ENCODE measurements around the gene DBNDD2.
A peak's percentile ranks its signal among the peaks of the same experiment; 100 is the strongest.

The DBNDD2 gene

DNA sequence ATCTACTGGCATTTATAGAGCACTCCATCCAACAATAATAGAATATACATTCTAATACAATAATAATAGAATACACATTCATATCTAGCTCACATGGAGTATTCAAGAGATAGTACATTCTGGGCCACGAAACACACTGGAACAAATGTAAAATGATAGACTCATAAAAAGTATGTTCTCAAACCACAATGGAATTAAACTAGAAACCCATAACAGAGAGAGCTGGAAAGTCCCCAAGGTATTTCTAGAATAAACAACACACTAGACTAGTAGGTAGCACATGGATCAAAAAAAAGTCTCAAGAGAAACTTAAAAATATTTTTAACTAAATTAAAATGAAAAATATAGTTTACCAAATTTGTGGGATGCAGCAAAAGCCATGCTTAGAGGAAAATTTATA lies 20.8 kb upstream of the DBNDD2 start:
- no peak for DNase-seq

DNA sequence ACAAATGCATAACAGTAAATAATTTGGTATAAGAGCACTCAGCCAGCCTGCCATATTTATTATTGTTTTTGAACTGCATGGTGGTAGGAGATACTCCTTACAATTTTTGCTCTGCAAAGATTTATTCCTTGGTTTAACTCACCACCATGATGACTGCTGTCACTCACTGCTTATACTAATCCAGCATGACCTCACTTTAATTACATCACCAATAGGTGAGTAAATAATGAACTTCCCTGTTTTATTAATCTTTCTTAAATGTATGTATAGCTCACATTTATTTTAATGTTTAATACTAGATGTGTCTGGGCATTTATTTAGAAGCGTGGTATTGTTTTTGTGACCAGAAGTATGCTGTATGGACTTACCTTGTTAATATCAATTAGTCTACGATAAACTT lies 17.2 kb upstream of the DBNDD2 start:
- no peak for DNase-seq

DNA sequence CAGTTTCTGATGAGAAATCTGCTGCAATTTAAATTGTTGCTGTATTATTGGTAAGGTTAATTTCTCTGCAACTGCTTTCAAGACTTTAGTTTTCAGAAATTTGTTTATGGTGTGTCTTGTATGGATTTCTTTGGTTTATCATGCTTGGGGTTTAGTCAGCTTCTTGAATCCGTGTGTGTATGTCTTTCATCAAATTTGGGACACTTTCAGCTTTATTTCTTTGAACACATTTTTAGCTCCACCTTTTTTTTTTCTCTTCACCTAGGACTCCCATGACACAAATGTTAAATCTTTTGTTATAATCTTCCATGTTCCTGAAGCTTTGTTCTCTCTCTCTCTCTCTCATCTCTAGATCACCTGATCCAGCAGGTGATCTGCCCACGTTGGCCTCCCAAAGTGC lies 16.5 kb upstream of the DBNDD2 start:
- no peak for DNase-seq

DNA sequence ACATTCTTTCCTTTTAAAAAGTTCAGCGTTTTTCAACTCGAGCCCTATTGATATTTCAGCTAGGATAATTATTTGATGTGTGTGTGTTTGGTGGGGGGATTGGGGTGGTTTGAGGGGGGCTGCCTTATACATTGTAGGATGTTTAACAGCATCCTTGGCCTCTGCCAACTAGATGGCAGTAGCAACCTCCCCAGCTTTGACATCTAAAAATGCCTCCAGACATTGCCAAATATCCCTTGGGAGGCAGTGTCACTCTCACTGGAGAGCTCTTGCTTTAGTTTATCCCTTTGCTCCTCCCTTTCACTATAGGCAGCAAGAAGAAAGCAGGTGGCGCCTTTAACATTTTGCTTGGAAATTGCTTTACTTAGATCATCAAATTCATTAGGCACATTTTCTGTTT lies 15.4 kb upstream of the DBNDD2 start:
- peak in 1 of 2 donors; percentile 16 for DNase-seq

DNA sequence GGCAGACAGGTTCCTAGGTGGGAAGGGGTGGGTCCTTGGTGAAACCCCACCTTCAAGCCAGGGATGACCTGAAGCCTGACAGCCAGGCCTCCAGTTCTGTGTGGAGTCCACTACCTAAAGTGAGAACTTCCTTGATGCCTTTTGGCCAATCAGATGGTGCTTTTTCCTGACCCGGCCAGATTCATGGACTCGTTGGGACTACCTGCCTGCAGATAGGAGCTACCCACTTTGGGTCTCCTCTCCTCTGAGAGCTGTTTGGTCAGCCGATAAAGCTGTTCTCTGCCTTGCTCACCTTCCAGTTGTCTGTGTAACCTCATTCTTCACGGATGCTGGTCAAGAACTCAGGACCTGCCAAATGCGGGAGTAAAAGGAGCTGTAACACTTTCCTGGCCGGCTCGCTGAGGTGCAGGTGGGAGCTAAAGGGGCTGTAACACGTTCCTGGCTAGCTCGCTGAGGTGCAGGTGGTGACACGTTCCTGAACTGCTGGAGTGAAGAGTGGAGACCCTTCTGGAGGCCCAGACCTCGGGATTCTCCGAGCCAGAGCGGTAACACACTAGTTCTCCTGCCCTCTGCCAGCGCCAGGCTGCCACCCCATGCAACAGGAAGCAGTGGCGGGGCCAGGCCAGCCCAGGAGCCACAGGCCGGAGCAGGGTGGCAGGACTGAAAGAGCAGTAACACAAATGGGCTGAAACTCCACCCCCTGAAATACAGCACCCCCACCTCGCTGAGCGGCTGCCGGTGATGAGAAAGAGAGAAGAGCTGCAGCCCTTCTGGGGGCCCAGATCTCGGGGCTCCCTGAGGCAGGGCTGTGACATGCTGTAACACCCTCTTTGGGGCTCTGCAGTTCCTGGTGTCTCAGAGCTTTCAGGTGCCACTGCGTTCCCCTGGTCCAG lies 13.6 kb upstream of the DBNDD2 start:
- DNase-seq: no peak

DNA sequence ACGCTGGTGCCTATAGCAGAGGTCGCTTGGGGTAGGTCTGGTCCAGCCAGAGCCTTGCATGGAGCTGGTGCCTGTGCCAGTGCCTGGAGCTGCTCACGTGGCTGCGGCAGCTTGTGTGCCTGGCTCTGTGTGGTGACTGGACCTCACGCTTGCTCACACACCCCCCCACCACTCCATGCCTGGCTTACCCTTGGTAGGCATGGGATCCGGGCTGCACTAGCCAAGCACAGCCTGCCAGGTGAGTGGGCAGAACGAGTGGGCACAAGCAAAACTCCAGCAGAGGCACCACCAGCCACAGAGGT lies 13.0 kb upstream of the DBNDD2 start:
- no peak for DNase-seq

DNA sequence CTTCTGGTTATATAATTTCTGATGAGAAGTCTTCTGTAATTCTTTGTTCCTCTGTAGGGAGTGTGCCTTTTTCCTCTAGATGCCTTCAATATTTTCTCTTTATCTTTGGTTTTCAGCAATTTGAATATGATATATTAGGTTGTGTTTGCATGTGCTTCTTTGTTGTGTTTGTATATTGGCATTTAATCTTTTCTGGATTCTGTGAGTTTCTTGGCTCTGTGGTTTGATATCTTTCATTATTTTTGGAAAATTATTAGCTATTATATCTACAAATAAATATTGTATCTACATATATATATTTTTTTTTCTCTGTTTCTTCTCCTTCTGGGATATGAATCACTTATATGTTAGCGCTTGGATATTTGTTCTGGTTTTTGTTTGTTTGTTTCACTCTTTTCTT lies 9.1 kb upstream of the DBNDD2 start:
- DNase-seq: no peak

DNA sequence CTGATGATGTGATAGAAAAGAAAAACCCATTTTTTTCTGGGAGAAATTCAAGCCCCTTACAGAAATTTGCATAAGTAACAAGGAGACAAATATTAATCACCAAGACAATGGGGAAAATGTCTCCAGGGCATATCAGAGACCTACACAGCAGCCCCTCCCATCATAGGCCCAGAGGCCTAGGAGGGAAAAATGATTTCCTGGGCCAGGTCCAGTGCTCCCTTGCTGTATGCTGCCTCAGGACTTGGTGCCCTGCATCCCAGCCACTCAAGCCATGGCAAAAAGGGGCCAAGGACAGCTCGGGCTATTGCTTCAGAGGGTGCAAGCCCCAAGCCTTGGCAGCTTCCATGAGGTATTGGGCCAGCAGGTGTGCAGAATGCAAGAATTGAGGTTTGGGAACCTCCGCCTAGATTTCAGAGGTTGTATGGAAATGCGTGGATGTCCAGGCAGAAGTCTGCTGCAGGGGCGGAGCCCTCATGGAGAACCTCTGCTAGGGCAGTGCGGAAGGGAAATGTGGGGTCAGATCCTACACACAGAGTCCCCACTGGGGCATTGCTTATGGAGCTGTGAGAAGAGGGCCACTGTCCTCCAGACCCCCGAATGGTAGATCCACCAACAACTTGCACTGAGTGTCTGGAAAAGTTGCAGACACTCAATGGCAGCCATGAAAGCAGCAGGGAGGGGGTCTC lies 7.6 kb upstream of the DBNDD2 start:
- no peak for DNase-seq

DNA sequence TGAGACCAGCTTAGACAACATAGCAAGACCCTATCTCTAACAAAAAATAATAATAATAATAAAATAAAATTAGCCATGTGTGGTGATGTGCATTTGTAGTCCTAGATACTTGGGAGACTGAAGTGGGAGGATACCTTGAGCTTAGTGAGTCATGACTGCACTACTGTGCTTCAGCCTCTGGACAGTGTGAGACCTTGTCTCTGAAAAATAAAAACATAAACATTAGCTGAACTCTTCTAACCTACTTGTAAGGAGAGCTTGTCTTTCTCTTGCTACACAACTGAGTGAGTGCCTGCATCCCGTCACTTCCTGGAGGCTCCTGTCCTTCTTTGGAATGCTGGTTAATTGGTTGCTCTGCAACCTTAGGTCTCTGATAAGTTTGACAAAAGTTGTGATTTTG lies 5.1 kb upstream of the DBNDD2 start:
- no peak for DNase-seq

DNA sequence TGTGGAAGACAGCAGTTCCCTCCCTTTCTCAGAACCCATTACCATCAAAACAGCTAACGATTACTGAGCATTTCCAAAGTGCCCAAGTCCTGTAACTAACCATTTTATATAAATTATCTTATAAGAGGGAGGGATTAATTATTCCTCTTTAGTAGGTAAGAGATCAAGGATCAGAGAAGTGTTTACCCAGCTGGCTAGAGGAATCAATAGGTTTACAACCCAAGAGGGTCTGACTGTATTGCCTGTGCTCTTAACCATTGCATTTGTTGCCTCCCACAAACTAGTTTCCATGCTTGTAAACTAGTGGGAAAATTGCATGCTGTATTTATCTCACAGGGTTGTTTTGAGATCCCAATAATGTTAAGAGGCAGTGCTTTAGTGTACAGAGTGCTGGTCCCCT lies 3.7 kb upstream of the DBNDD2 start:
- DNase-seq: no peak

DNA sequence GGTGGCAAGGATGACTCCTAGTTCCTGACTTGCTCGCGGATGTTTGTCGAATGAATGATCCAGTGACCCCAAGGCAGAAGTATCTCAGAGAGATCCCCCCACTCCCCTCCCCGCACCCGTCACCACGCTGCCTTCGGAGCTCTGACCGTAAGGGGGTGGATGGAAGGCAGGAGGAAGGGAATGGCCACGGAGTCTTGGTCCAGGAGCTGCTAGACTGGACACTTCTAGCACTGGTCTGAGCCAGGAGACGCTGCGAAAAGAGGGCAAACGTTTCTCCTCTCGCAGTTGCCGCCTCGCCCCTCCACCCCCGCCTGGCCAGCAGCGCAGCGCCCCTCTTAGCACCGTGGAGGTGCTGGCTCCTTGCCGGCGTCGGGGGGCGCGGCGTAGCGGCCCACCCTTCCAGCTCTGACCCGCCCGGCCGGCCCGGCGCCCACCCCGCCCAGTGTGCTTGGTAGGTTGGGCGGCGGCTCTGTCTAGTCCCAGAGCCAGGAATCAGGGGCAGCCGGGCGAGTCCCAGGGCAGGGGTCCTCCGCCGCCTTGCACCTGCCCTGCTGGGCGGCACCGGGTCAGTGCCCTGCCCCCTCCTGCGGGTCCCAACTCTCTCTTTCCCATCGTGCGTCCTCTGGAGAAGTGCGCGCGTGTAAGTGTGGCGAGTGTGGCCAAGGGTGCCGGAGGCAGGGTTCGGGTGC lies 2.4 kb upstream of the DBNDD2 start:
- no peak for DNase-seq

DNA sequence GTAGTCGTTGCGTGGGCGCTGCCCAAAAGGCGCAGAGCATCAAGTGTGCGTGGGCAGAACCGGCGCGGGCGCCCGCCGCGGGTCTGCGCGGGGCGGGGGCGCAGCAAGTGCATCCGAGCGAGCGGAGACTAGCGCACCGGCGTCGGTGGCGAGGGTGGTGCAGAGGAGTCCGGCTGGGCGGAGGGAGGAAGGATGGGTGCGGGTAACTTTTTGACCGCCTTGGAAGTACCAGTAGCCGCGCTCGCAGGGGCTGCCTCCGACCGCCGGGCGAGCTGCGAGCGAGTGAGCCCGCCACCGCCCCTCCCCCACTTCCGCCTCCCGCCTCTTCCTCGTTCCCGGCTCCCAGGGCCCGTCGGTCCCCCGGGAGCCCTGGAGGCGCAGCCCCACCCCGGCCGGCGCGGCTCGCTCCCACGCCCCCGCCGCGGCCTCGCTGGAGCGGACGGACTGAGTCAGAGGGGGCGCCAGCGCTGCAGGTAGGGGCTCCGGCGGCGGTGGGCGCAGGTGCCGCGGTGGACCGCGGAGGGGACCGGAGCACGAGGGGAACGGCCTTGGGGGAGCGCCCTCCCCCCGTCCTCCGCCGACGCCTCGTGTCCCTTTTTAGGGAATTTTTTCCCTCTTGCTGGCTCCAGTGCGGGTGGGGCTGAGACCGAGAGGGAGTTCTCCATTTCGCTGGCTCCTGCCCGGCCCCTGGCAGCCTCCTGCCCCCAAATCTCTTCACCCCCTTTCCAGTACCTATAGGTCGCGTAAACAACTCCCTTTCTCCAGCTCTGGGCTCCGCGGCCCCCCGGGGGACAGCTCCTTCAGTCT lies 1.6 kb upstream of the DBNDD2 start:
- DNase-seq: peak; percentile 28 to 58

DNA sequence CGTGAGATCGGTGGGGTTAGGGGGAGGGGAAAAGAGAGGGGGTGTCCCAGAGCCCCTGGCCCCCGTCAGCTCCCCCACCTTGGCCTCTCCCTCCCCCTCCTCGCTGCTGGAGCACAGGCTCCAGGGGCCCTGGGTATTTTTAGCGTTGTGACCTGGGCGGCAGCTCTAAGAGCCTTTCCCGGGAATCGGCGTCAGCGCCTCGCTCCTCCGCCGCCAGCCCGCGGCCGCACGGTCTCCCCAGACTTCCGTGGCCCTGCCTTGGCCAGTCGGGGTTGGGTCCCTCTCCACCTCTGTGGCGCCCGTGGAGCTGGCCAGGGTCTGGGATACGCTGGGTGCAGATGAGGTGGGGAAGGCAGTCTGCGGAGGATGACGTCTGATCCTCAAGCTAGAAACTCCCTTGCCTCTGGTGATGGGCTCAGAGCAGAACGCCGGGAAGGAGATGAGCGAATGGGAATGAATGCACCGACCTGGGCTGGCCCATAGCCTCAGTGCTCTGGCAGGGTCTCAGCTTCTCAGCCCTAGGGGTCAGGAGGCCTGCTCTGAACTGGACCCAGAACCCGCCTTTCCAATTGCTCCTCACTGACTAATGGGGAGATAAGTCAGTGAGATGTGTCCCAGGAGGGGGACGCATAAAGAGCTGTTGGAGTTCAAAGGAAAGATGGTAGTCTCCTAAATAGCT lies 883 bp upstream of the DBNDD2 start:
- no peak for DNase-seq

DNA sequence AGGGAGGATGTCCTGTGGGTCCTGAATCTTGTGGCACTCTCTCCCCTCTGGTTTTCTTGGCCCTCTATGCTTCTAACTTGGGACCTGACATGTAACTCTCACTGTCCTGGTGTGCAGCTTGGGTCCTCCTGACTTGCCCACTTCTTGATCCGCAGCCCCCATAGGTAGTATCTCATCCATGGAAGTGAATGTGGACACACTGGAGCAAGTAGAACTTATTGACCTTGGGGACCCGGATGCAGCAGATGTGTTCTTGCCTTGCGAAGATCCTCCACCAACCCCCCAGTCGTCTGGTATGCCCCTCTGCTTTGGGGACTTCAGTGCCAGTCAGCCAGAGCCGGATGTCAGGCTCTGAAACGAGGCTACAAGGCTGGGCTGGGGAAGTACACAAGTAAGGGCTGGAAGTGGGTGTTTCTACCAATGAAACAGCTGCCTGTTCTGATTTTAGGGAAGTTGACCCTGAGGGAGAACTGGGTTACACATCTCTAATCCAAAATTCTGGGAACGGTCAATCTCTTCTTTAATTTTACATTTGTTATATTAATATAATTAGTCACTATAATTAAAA lies 641 bp downstream of the DBNDD2 start:
- peak; percentile 78 to 87 for DNase-seq

DNA sequence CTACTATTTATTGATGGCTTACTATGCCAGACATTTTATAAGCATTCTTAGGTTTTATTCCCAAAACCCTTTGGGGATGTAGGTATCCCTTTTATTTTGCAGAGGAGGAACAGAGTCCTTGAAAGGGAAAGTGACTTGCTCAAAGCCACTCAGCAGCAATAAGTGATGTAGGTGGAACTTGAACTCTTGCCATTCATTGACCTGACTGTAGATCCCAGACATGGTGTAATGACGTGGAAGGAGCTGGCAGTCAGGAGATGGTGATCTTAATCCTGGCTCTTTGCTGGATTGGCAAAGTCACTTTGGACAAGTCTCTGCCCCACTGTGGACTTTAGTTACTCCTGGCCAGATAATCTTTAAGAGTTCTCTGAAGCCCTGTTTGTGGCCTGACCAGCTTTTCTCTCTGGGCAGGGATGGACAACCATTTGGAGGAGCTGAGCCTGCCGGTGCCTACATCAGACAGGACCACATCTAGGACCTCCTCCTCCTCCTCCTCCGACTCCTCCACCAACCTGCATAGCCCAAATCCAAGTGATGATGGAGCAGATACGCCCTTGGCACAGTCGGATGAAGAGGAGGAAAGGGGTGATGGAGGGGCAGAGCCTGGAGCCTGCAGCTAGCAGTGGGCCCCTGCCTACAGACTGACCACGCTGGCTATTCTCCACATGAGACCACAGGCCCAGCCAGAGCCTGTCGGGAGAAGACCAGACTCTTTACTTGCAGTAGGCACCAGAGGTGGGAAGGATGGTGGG lies 1.6 kb downstream of the DBNDD2 start:
- peak; percentile 23 to 44 for DNase-seq

DNA sequence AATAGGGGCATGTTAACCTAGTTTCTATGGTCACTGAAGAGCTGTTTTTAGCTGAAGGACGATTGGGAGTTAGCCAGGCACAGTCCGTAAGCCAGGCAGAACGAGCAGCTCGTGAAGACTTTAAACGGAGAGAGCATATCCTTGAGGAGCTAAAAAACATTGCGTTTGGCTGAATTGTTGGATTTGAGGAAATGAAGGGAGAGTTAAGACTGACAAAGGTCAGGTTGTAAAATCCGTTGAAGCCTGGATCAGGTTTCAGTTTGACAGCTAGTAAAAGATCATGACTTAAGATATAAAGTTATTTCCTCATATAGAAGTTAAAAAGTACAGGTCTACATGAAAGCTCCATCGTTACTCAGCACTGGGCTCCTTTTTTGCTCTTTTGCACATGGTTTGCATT lies 2.8 kb downstream of the DBNDD2 start:
- no peak for DNase-seq

DNA sequence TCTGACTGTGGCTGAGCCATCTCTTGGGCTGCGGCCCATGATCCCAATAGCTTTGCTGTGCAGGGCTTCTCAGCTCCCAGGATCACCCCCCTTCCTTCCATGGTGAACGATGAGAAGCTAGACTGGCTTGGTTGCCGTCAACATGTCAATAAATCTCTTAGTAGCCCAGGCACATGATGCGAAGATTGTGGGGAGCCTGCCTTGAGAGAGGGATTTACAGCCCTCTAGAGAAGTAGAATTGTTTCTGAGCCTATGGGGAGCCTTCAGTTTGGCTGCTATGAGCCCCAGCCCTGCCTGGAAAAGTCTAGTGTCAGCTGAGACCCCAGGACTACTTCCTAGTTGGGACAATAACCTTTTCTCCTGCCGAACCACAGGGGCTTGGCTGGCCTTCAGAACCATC lies 4.6 kb downstream of the DBNDD2 start:
- DNase-seq: no peak

DNA sequence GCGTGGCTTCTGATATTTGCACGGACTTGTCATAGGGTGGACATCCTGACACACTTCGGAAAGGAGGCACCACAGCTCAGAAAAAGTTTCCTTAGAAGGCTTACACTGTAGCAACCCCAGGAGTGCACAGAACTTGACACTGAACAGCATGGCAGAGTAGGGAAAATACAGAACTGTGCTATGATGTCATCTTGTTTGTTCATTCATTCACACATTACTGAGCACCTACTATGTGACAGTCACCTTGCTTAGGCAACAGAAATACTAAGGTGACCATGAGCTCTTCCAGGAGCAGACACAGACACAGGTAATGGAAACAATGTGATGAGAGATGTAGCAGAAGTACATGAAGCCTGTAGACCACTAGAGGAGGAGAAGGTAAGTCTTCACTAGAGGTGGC lies 5.4 kb downstream of the DBNDD2 start:
- no peak for DNase-seq

DNA sequence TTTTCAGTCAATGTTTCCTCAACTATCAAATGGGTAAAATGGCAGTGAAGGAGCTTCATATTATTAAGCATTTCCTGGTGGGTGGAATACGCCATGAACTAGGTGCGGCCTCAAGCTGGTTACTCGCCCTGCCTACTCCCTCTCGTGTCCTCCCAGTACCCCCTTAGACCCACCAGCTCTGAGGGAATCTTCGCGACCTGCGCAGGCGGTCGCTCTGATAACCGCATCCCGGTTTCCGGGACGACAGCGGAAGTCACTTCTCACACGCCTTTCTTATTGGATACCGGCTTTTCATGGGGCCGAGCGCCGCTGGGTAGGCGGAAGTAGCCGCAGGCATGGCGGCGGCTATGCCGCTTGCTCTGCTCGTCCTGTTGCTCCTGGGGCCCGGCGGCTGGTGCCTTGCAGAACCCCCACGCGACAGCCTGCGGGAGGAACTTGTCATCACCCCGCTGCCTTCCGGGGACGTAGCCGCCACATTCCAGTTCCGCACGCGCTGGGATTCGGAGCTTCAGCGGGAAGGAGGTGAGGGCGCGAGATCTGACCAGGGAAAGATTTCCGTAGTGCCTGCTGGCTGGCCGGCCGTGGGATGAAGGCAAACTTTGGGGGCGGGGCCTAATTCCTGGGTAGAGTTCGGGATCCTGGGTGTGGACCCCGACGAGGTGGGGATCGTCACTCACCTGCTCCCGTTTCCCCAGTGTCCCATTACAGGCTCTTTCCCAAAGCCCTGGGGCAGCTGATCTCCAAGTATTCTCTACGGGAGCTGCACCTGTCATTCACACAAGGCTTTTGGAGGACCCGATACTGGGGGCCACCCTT lies 7.9 kb downstream of the DBNDD2 start, which contains the start of gene PIGT:
Gene PIGT, plus strand, starts transcription at position 320 of the 816 bp plus-strand sequence. Its CDS starts 16 bp downstream, at position 336.
- DNase-seq: peak; percentile 84 to 92

DNA sequence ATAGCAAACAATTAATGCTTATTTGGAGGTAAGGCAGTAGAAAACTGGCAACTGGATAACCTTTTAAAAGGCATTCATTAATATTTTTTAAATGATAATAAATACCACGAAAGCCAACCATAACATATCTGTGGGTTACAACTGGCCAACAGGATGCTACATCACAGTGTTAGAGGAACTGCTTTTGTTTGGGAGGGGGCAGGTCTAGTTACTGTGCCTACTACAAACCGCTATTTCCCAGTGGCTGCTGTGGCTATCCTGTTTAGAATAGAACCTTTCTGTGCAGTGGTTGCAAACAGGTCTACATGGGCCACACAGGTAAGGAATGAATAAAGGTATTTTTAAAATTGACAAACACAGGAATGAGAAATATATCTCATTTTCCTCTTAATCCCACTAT lies 8.8 kb downstream of the DBNDD2 start:
- DNase-seq: peak in 1 of 2 donors; percentile 20
